HEK293T (cell line): ENCODE data around the gene BDKRB1.

Experiments
- ELF4 ChIP-seq: fragments of 450-650 bp; IDR thresholded peaks from 2 replicates; pipeline ENCODE4 v1.6.1; 2017; ENCODE audit warnings: antibody characterized with exemption
- FOXA1 ChIP-seq: fragments of 450-650 bp; IDR thresholded peaks from 2 replicates; pipeline ENCODE4 v1.6.1; 2016; ENCODE audit warnings: mild to moderate bottlenecking
- FOXM1 ChIP-seq: fragments of 450-650 bp; IDR thresholded peaks from 2 replicates; pipeline ENCODE4 v1.6.1; 2017; ENCODE audit warnings: mild to moderate bottlenecking, borderline replicate concordance
- HDGF ChIP-seq: fragments of 450-650 bp; IDR thresholded peaks from 2 replicates; pipeline ENCODE4 v1.6.1; 2017; ENCODE audit warnings: antibody characterized with exemption, borderline replicate concordance
- L3MBTL2 ChIP-seq: fragments of 450-650 bp; conservative IDR thresholded peaks from 2 replicates; pipeline ENCODE4 v1.6.1; 2016; ENCODE audit warnings: mild to moderate bottlenecking
- LEF1 ChIP-seq: fragments of 450-650 bp; IDR thresholded peaks from 2 replicates; pipeline ENCODE4 v1.6.1; 2017; ENCODE audit warnings: mild to moderate bottlenecking, borderline replicate concordance
- NFRKB ChIP-seq: fragments of 450-650 bp; IDR thresholded peaks from 2 replicates; pipeline ENCODE4 v1.6.1; 2016; ENCODE audit warnings: mild to moderate bottlenecking, moderate library complexity
- SP1 ChIP-seq: fragments of 450-650 bp; IDR thresholded peaks from 2 replicates; pipeline ENCODE4 v1.6.1; 2017
- SUZ12 ChIP-seq: fragments of 450-650 bp; IDR thresholded peaks from 2 replicates; pipeline ENCODE4 v1.6.1; 2016; ENCODE audit warnings: mild to moderate bottlenecking
- TARDBP ChIP-seq: fragments of 450-650 bp; IDR thresholded peaks from 2 replicates; pipeline ENCODE4 v1.6.1; 2016
- ZNF384 ChIP-seq: fragments of 450-650 bp; IDR thresholded peaks from 2 replicates; pipeline ENCODE4 v1.6.1; 2016

DNA sequence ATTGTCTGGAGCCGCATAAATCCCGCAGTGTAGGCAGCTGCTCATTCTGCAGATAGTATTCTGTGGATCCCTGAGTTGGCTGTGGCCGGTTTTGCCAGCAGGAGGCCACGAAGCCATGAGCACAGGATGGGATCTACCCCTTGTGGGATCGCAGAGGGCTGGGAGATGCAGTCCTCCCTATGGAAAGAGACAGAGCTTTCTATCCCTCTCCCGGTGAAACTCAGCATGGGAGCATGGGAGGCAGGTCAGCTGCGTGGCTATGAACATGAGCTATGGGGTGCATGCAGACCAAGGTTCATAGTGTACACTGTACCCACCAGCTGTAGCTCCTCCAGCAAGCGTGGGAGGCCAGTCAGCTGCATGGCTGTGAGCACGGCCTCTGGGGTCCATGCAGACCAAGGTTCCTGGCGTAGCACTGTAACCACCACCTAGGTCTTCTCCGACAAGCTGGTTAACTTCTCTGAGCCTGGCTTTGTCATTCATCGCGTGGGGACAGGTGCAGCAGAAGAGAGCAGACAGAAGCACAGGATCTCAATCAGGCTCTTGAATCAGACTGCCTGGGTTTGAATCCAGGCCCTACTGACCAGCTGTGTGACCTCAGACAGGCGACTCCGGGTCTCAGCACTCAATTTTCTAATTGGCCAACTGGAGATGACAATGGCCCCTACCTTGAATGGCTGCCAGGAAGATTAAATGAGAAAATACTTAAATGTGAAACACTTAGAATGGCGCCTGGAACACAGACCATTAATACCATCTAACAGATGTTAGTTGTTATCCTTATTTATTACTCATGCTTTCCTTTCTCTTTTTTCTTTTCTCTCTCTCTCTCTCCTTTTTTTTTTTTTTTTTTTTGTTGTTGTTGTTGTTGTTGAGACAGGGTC is 6.0 kb downstream of the BDKRB1 start:
- TF ChIP-seq ELF4 (no peak), SUZ12 (no peak), SP1 (no peak), FOXM1 (no peak), ZNF384 (no peak), TARDBP (no peak), HDGF (no peak), LEF1 (no peak), L3MBTL2 (no peak), FOXA1 (no peak), NFRKB (no peak)
